Dermis lymphatic vessel endothelial cell (primary cell): ENCODE data around the gene LRRN2. TPM values are rescaled to one million over a fixed set of nuclear protein-coding genes. Genes with fewer than 3 reads are reported as not detected.

Source experiments
- total RNA-seq: library from RNA; depleted of rRNA; stranded (reverse); fragments of >200 nt; gene quantifications from 2 replicates; pipeline ENCODE4 v1.2.1, GENCODE V29; 2014

Gene LRRN2
- not detected in 2 replicates for total RNA-seq

GRCh38 chr1:204685236-204686006 lies at the start of gene LRRN2:
LRRN2 (minus strand) TSS chr1:204685738; CDS start chr1:204619992, 65,746 bp downstream.

Other genes starting within 250 kb of the LRRN2 start
- 13.5 and 15.0 TPM in 2 replicates for gene PIK3C2B, start 190.9 kb downstream of the LRRN2 start, total RNA-seq
- gene MDM4, start 169.3 kb downstream of the LRRN2 start, total RNA-seq: 13.8 and 19.8 TPM in 2 replicates
- 0.17 and 0.43 TPM in 2 replicates for gene NFASC, start 185.1 kb upstream of the LRRN2 start, total RNA-seq